ENCODE measurements around the gene CBLC.
A peak's percentile ranks its signal among the peaks of the same experiment; 100 is the strongest.
"Not testable (repeated sequence)": the region's sequence is repeated elsewhere in the genome, so short reads cannot be mapped to it uniquely, and the experiment has no call there.

The CBLC gene

GRCh38 chr19:44765949-44766335, 11.7 kb upstream of the CBLC start:
- no peak for DNase-seq

GRCh38 chr19:44767295-44768180, 10.2 kb upstream of the CBLC start:
- DNase-seq, result peak; percentile 56

- peak; percentile 98 for DNase-seq
These were observed 7.0 kb upstream of the CBLC start for GRCh38 chr19:44770550-44771257.

- DNase-seq, result not testable (repeated sequence)
These were observed 5.5 kb upstream of the CBLC start for GRCh38 chr19:44772144-44772543.

- no peak for DNase-seq
These were observed 4.7 kb upstream of the CBLC start for GRCh38 chr19:44772959-44773358.

- DNase-seq, result no peak
These were observed 1.9 kb upstream of the CBLC start for GRCh38 chr19:44775676-44776240.

GRCh38 chr19:44776402-44777096, 1.1 kb upstream of the CBLC start:
- DNase-seq, result no peak

- DNase-seq, result no peak
These were observed 1.5 kb downstream of the CBLC start for GRCh38 chr19:44779150-44779549.

- DNase-seq, result not testable (repeated sequence)
These were observed 4.0 kb downstream of the CBLC start for GRCh38 chr19:44781694-44782093.

GRCh38 chr19:44782729-44783128, 5.0 kb downstream of the CBLC start:
- no peak for DNase-seq

GRCh38 chr19:44783545-44783944, 5.9 kb downstream of the CBLC start:
- DNase-seq, result no peak

GRCh38 chr19:44785271-44785670, 7.6 kb downstream of the CBLC start:
- DNase-seq, result no peak

GRCh38 chr19:44785993-44786392, 8.3 kb downstream of the CBLC start:
- DNase-seq, result no peak

- no peak for DNase-seq
These were observed 11.3 kb downstream of the CBLC start for GRCh38 chr19:44788971-44789370.

- DNase-seq, result no peak
These were observed 12.3 kb downstream of the CBLC start for GRCh38 chr19:44789943-44790483.

- no peak for DNase-seq
These were observed 14.6 kb downstream of the CBLC start for GRCh38 chr19:44792281-44792680.

- no peak for DNase-seq
These were observed 16.9 kb downstream of the CBLC start for GRCh38 chr19:44794610-44795009.

- DNase-seq, result no peak
These were observed 17.8 kb downstream of the CBLC start for GRCh38 chr19:44795398-44795987.

GRCh38 chr19:44796701-44797115, 19.0 kb downstream of the CBLC start:
- DNase-seq, result no peak

GRCh38 chr19:44799627-44800346, 22.1 kb downstream of the CBLC start:
- no peak for DNase-seq

- peak; percentile 74 for DNase-seq
These were observed 22.8 kb downstream of the CBLC start for GRCh38 chr19:44800461-44800860.

Data from CD4-positive, alpha-beta T cell treated with Interleukin-15 for 1 hour (primary cell).